HG03520 (cell line): Measurements from ENCODE around the gene IFT52.
"Not testable (repeated sequence)": the region's sequence is repeated elsewhere in the genome, so short reads cannot be mapped to it uniquely, and the experiment has no call there.

ENCODE experiments used
- ATAC-seq: cut with Tn5 transposase; IDR thresholded peaks from one replicate; pipeline ENCODE4 v1.9.1; 2021; ENCODE audit warnings: mild to moderate bottlenecking, moderate library complexity; ENCODE audit not compliant: unreplicated experiment

IFT52 gene

DNA sequence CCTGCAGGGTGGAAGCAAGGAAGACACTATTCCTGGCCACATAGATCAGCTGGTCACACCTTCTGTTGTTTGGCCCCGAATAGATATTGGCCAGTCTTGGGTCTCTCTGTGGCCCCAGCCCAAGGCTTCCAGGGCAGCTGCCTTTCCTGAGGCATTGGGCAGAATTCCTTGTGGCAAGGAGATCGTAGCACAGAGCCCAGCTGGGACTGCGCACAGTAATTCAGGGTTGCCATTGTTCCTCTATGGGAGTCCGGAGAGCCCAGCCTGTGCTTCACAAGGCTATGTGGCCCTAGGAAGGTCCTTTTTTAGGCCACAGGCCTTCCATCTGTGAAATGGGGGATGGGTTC is 25.0 kb upstream of the IFT52 start:
- no peak for ATAC-seq

DNA sequence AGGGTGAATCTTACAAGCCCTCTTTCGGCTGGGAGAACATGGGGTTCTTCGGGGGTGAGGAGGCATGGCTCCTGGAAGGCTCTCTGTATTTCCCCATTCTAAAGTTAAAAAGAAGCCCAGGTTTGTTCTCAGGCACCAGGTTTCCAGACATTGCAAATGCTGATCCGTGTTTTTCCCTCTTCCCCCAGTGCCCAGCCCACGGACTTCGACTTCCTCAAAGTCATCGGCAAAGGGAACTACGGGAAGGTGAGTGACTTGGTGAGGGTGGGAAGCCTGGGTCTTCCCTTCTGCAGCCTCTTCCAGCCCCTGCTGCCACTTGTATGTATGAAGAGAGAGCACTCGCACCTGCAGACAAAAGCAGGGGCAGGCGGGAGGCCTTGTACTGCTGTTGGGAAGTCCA is 23.3 kb upstream of the IFT52 start:
- ATAC-seq = no peak

DNA sequence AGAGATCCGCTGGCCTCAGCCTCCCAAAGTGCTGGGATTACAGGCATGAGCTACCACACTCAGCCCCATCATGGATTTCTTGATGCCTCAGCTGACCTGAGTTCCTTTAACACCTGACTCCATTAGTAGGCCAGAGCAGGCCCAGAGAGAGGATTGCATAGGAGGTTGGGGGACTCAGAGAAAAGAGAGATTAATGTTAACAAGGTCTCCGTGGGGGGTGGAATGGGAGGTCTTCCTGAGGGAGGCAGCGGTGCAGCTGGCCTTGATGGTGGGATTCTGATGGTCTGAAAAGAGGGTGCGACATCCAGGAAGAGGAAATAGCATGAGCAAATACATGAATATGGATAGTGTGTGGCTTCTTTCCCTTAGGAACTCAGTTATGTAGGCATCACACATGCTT is 22.0 kb upstream of the IFT52 start:
- no peak for ATAC-seq

DNA sequence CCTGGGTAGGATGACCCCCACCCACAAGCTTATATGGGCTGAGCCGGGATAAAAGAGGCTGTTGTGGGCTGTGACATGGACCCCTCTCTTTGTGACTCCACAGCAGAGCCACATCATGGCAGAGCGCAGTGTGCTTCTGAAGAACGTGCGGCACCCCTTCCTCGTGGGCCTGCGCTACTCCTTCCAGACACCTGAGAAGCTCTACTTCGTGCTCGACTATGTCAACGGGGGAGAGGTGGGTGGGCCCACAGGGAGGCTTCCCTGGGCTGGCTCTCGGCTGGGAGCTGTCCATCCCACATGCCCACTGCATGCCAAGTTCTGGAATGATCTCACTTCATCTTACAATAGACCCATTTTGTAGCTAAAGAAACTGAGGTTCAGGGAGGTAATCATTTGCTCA is 21.5 kb upstream of the IFT52 start:
- ATAC-seq = no peak

DNA sequence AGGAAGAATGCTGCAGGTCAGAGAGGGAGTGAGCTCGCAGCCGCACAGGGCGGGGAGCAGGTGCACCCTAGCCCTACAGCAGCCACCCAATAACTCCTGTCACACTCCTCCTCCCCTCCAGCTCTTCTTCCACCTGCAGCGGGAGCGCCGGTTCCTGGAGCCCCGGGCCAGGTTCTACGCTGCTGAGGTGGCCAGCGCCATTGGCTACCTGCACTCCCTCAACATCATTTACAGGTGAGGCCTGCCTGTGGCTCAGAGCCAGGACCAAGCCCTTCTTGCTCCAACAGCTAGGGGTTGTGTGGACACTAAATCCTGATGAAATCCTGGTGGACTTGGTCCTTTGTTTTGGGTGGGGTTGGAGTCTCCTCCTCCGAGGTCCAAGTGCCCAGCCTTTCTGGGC is 20.2 kb upstream of the IFT52 start:
- ATAC-seq = no peak

DNA sequence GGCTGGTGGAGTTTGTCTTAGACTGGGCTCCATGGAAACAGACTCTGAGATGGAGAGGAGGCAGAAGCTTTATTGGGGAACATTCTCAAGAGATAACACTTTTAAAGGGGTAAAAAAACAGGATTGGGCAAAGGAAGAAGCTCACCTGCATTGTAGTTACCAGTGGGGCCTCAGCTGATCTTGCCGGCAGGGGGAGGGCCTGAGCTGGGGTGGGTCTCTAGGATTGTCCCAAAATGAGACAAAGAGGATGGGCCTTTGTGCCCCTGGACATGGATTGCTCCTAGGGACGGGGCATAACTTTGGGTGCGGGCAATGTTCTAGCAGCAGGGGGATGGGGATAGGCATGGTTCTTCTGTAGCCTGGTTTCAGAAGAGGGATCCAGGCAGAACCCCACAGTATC is 19.4 kb upstream of the IFT52 start:
- ATAC-seq = no peak

DNA sequence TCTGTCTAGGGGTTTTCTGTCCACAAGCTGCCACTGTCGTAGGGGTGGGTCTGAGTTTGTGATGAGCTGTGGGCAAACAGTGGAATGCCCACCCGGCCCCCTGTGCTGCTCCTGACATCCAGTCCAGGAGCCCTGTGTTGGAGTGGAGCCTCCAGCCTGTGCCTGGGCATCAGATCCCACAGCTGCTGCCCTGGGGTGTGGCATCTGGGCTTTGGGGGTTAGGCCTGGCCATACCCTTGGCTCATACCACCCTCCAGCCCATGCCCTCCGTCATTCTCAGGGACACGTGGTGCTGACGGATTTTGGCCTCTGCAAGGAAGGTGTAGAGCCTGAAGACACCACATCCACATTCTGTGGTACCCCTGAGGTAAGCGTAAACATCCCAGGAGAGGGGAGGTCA is 19.0 kb upstream of the IFT52 start:
- no peak for ATAC-seq

DNA sequence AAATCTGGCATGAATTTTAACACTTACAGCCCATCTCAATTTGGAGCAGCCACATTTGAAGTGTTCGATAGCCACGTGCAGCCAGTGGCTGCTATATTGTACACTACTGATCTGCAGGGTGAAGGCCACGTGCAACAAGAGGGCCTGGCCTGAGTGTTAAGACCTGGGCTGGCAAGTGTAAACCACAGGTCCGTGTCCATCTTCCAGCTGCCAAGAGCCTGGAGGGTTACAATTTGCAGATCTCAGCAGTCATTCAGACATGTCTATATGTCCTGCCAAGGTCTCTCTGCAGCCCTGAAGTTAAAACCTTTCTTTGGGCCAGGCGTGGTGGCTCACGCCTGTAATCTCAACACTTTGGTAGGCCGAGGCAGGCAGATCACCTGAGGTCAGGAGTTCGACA is 17.8 kb upstream of the IFT52 start:
- no peak for ATAC-seq

DNA sequence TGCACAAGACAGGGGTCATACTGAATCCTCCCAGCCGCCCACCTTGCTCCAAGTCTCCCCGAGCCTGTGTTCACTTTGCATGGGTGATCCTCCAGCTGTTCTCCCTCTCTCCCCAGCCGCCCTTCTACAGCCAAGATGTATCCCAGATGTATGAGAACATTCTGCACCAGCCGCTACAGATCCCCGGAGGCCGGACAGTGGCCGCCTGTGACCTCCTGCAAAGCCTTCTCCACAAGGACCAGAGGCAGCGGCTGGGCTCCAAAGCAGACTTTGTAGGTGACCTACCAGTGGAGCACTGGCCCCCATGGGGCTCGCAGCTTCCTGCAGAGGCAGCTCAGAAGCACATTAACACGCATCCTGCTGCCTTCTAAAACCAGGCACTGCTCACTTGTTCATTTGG is 14.6 kb upstream of the IFT52 start:
- ATAC-seq = no peak

DNA sequence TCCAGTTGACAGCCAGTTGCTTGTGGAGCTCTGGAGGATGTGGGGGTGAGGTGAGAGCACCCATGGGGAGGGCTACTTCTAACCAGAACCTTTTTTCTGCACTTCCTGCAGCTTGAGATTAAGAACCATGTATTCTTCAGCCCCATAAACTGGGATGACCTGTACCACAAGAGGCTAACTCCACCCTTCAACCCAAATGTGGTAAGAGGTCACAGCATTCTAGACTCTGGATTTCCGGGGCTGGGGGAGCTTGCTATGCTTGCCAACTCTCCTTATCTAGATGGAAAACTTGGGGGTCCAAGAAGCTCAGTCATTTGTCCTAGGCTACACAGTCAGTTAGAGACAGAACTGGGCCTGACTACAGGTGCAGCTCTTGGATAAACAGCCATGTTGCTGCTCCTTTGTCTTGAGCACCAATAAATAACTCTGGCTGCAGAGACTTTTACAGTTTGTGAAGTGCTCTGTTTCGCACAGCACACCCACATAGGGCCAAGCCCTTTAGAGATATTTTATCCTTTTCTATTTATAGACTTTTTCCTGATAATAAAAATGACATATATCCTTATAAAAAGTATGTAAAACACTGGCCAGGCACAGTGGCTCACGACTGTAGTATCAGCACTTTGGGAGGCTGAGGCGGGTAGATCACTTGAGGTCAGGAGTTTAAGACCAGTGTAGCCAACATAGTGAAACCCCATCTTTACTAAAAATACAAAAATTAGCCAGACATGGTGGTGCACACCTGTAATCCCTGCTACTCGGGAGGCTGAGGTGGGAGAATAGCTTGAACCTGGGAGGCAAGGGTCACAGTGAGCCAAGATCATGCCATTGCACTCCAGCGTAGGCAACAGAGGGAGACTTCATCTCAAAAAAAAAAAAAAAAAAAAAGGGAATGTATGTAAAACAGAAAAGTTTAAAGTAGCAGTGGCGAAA is 10.6 kb upstream of the IFT52 start:
- no peak for ATAC-seq

DNA sequence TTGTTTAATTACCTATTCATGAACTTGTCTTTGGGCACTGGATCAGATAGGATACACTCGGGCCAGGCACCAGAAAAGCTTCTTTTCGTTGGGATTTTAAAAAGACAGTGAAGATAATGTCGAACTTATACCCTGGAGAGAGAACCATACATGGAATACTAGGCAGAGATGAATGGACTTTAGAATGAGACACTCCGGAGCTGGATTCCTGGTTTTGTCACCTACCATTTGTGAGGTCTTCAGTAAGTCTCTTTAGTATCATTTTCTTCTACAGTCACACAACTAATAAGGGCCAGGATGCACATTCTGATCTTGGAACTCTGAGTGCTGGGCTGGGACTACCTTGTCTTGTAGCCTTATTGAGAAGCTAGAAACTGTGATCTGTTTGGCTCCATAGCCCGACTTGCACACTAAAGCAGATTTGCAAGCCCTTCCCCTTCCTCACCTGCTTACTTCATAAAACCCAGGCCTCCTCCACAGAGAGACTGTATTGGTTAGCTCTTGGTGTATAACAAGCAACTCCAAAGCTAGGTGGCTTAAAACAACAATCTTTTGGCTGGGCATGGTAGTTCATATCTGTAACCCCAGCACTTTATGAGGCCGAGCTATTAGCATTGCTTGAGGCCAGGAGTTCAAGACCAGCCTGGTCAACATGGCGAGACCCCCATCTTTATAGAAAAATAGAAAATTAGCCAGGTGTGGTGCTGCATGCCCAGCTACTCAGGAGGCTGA is 7.4 kb upstream of the IFT52 start:
- no peak for ATAC-seq

DNA sequence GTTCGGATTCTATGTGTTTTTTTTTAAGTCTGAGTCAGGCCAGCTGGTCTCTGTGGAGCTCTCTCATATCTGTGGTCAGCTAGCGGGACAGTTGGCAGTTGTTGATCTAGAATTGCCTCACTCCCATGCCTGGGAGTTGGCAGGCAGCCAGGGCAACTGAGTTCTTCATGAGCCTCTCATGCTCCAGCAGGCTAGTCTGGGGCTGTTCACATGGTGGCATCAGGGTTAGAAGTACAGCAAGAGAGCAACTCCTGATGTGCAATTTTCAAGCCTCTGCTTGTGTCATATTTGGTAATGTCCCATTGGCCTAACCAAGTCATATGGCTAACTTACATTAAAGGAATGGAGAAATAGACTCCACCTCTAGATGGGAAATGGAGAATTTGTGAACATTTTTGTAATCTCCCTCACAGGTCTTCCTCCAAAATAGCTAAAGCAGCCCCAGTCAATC is 6.7 kb upstream of the IFT52 start:
- ATAC-seq = no peak

DNA sequence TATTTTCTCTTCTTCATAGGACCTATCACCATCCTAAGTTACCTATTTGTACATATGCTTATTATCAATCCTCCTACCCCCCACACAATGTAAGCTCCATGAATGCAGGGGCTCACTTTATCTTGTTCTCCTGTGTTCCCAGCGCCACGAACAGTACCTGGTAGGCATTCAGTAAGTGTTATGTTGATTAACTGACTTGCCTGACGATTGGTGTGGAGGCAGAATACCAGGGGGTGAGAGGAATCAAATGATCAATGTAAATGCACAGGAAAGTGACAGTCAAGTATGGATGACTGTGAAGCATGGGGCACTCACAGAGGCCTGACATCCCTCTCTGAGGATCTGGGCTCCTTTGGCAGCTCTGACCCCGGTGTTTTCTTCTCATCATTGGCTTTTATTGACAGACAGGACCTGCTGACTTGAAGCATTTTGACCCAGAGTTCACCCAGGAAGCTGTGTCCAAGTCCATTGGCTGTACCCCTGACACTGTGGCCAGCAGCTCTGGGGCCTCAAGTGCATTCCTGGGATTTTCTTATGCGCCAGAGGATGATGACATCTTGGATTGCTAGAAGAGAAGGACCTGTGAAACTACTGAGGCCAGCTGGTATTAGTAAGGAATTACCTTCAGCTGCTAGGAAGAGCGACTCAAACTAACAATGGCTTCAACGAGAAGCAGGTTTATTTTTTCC is 6.1 kb upstream of the IFT52 start:
- ATAC-seq = no peak

DNA sequence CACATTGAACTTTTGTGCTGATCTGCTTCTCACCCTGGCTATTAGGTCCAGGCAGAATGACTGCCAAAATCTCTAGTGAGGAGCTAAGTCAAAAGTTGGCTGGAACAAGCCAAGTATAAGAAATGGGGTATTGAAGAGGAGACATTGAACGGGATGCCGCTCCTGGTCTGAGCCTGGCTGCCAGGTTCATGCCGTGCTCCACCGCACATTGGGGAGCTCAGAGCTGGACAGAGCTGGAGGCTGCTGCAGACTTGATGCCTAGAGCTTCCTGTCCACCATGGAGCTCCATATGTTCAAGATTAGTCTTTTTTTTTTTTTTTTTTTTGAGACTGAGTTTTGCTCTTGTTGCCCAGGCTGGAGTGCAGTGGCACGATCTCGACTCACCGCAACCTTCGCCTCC is 4.1 kb upstream of the IFT52 start:
- ATAC-seq = no peak

DNA sequence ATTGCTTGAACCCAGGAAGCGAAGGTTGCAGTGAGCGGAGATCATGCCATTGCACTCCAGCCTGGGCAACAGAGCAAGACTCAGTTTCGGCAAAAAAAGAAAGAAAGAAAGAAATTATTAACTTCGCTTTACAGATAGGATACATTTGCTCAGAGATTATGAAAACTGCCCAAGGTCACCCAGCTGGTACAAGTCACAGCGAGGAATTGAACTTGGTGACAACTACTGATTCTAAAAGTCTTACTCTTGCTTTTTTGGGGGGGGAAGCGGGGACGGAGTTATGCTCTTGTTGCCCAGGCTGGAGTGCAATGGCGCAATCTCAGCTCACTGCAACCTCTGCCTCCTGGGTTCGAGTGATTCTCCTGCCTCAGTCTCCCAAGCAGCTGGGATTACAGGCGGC is 2.2 kb upstream of the IFT52 start:
- ATAC-seq = not testable (repeated sequence)

DNA sequence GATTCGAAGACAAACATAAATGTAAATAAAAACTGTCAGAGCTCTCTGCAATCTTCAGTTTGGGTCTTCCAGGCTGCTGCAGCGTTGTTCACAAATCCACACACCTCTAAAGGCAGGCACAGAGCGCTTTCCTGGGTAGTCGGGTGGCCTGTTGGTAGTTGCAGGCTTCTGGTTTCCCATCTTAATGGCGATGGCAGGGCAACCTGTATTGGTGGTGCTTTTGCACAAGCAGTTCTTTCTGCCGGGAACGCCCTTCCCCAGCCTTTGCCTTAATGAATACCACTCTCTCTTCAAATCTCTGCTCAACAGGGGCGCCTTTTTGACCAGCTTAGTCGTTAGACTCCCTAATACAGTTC is 723 bp upstream of the IFT52 start:
- no peak for ATAC-seq

DNA sequence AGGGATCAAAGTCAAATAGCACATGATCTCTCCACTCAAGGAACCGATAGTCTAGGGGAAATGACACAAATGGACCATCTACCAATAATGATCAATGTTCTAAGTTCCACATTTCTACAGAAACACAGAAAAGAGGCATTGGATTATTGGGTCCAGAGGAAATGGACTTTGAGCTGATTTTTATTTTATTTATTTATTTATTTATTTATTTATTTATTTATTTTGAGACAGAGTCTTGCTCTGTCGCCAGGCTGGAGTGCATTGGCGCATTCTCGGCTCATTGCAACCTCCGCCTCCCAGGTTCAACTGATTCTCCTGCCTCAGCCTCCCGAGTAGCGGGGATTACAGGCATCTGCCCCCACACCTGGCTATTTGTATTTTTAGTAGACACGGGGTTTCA is 11.2 kb downstream of the IFT52 start:
- ATAC-seq = not testable (repeated sequence)

DNA sequence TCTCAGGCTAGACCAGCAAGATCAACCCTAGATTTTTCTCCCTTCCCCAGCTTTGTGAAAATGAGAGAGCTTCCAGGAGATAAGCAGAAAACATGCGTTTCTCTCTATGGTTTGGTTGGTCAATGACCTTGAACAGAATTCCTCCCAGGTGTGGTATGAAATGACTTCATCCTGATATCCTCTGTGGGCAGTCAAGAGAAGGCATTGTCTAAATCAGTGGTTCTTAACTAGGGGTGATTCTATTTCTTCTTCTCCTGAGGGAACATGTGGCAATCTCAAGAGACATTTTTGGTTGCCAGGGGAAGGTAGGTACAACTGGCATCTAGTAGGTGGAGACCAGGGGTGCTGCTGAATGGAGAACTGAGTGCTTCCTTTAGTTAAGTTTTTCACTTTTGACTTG is 12.4 kb downstream of the IFT52 start:
- ATAC-seq = no peak

DNA sequence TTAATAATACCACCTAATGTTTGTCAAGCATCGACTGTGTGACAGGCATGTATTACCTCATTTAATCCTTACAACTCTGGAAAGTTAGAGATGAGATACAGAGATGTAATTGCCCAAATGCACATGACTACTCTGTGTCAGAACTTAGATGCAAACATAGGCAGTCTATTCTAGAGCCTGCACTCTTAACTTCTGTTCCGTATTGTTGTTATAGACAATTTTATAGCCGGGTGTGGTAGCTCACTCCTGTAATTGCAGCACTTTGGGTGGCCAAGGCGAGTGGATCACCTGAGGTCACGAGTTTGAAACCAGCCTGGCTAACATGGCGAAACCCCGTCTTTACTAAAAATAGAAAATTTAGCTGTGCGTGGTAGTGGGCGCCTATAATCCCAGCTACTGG is 15.0 kb downstream of the IFT52 start:
- no peak for ATAC-seq

DNA sequence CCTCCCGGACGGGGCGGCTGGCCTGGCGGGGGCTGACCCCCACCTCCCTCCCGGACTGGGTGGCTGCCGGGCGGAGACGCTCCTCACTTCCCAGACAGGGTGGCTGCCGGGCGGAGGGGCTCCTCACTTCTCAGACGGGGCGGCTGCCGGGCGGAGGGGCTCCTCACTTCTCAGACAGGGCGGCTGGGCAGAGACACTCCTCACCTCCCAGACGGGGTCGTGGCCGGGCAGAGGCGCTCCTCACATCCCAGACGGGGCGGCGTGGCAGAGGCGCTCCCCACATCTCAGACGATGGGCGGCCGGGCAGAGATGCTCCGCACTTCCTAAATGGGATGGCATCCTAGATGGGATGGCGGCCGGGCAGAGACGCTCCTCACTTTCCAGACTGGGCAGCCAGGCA is 16.5 kb downstream of the IFT52 start:
- ATAC-seq = not testable (repeated sequence)

DNA sequence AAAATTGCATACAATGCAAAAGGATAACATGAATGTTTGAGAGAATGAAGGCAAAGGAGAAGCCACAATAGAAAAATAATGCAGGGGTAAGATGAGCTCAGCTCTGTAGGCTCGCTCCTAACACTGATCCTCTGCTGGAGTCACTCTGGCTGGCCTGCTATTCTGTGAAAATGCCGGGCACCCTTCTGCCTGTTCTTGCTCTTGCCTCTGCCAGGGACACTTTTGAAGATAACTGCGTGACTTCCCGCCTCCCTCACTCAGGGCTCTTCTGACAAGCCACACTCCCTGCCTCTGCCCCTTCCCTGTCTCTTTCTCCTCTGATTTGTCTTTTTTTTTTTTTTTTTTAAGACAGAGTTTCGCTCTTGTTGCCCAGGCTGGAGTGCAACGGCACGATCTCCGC is 40.9 kb downstream of the IFT52 start:
- ATAC-seq = no peak

DNA sequence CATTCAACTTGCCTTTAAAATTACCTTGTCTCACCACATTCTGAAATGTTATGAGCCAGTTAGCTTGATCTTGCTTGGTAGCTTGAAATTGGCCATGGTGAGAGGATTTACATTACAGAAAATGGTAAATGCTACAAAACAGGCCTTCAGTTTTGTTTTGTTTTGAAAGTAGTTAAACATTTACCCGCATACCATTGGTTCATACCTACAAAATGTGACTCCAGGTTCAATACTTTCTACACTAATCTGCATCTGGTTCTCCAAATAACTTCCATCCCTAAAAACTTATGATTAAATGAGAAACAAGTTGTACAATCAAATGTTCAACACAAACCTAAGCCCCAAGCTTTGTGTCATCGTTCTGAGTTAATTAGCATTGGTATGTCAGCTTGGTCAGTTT is 45.7 kb downstream of the IFT52 start:
- ATAC-seq = no peak
